Ovary (tissue), 9 donors: ENCODE data around the gene STAP1. TPM values are rescaled to one million over a fixed set of nuclear protein-coding genes. Genes with fewer than 3 reads are reported as not detected.

Experiments
- DNase-seq, 5 donors: peaks; one replicate each; pipeline ENCODE4 v3.0.0-alpha.2; 2019 to 2020
- H3K27ac ChIP-seq, 2 donors: fragments of 200-600 bp; one replicate each; pipeline versions ENCODE4 v1.5.1 to v1.8.0; 2019 to 2022
- H3K27me3 ChIP-seq: fragments of 200-600 bp; one replicate; pipeline ENCODE4 v1.8.0; 2022
- H3K36me3 ChIP-seq: fragments of 200-600 bp; sonication (generic); one replicate; pipeline ENCODE4 v1.5.1; 2019
- H3K4me1 ChIP-seq: one replicate; pipeline ENCODE4 v1.8.1; 2013; ENCODE audit warnings: mild to moderate bottlenecking, moderate library complexity; ENCODE audit not compliant: insufficient read depth
- H3K4me3 ChIP-seq: fragments of 200-600 bp; sonication (generic); one replicate; pipeline ENCODE4 v1.5.1; 2017
- H3K9me3 ChIP-seq, 2 donors: fragments of 200-600 bp in 1 of 2; sonication (generic) in 1 of 2; one replicate each; pipeline versions ENCODE4 v1.5.1 to v1.8.1; 2013 to 2019; ENCODE audit warnings: mild to moderate bottlenecking in 1 of 2, moderate library complexity in 1 of 2
- CTCF ChIP-seq, 3 donors: fragments of 450-650 bp in 2 of 3; fragments of 200-600 bp in 1 of 3; IDR thresholded peaks; one replicate each; pipeline versions ENCODE4 v1.5.1 to v1.8.0; 2016 to 2022; ENCODE audit warnings: antibody characterized with exemption in 3 of 3, mild to moderate bottlenecking in 1 of 3
- EP300 ChIP-seq: sonication (generic); formaldehyde crosslinking; IDR thresholded peaks from one replicate; pipeline ENCODE4 v1.6.1; 2017; ENCODE audit warnings: antibody characterized with exemption
- POLR2A ChIP-seq: fragments of 450-650 bp; IDR thresholded peaks from one replicate; pipeline ENCODE4 v1.6.1; 2017; ENCODE audit warnings: antibody characterized with exemption, mild to moderate bottlenecking, moderate library complexity
- WGBS, 3 donors: extraction: QIAGEN DNeasy Blood & Tissue Kit in 1 of 3; methylation state at CpG; one replicate each; pipeline versions ENCODE4 v1.1.5 to v1.1.7; 2013 to 2017; 5-methylcytosine and 5-hydroxymethylcytosine counted together
- intact Hi-C, 4 donors: fragments of 100-400 bp; cut with DNase I; formaldehyde crosslinking; loops; one replicate each; pipeline versions ENCODE4 v1.11.0 to v1.15.1; 2022 to 2023
- polyA plus RNA-seq, 2 donors: library from polyadenylated mRNA; stranded (reverse); fragments of 200-250 nt in 1 of 2; fragments of 350-450 nt in 1 of 2; fragmentation: Illumina TruSeq in 1 of 2; extraction: RNeasy Lipid Tissue Mini Kit (QIAGEN cat#74804) in 1 of 2; gene quantifications; one replicate each; pipeline ENCODE4 v1.2.3, GENCODE V29; 2013 to 2014
- total RNA-seq, 7 donors: library from RNA; depleted of rRNA in 2 of 7; stranded (reverse); fragments of >200 nt in 2 of 7; fragmentation: NEBNext Ultra II Directional in 3 of 7; extraction: Animal tissue kit (Norgen Biotek cat#: 25700) in 3 of 7; gene quantifications; one replicate each; pipeline versions ENCODE4 v1.1.0 to v1.2.4, GENCODE V29; 2016 to 2023
- donor health status: DM: no; HTN: no; CAD: no; lungs with moderate emphysema.
- donor health status: DM: no; HTN: no; CAD: no.
- donor health status: Bipolar disorder and iron deficiency.
- donor health status: DM: yes; HTN: yes; CAD: no.
- donor health status: DM: no; HTN: no; CAD: no.
- donor health status: DM: yes; HTN: yes; CAD: no.

The STAP1 gene
- total and polyA plus RNA-seq, 9 donors, result 0.12 to 0.40 TPM; not detected in 7

- intact Hi-C loops, result no loop called here
- H3K9me3 ChIP-seq, result no peaks in the 10 kb centered on the region
- WGBS, 3 donors, result 43 to 74% (median 48%) methylated on average over 3 of the region's 3 CpGs
These were observed 28.6 kb downstream of the STAP1 start for GRCh38 chr4:67587156-67587555.

DNA sequence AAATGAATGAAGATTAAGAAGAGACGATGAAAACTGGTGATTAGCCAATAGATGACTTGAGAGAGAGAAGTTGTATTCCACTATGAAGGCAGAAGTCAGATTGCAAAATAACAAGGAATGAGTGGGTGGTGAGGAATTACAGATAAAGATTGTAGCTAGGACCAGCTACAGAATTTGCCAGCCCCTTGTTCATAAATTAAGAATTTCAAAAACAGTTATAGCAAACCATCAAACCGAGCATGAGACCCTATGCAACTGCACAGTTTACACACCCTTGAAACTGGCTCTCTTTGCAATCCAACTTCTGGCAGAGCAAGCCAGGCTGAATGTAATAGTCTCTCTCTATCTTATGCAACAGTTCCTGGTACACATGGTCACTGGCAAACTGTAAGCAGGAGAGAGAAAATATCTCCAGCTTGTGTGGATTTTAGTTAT, 35.2 kb downstream of the STAP1 start:
- Histone ChIP-seq H3K27me3 (no peaks in the 10 kb centered on the region), H3K36me3 (no peaks in the 10 kb centered on the region), H3K27ac (no peak overlapping the region), H3K9me3 (no peaks in the 10 kb centered on the region), H3K4me1 (no peaks in the 10 kb centered on the region), H3K4me3 (no peak overlapping the region)
- intact Hi-C loops, result no loop called here
- TF ChIP-seq POLR2A (no peak), CTCF (IDR thresholded peaks at IDR 0.05) (no peak), EP300 (no peak)
- no peak for DNase-seq
- WGBS, 3 donors, result 10 to 22% (median 15%) methylated on average over 2 of the region's 2 CpGs

More at GRCh38 chr4:67587156-67587555, 28.6 kb downstream of the STAP1 start:
- Histone ChIP-seq H3K4me3 (no peak overlapping the region), H3K36me3 (no peaks in the 10 kb centered on the region), H3K27ac (no peak overlapping the region), H3K4me1 (no peaks in the 10 kb centered on the region), H3K27me3 (no peaks in the 10 kb centered on the region)
- no peak for TF ChIP-seq POLR2A
- no peak for TF ChIP-seq EP300
- no peak for TF ChIP-seq CTCF (IDR thresholded peaks at IDR 0.05)
- DNase-seq, result no peak

DNA sequence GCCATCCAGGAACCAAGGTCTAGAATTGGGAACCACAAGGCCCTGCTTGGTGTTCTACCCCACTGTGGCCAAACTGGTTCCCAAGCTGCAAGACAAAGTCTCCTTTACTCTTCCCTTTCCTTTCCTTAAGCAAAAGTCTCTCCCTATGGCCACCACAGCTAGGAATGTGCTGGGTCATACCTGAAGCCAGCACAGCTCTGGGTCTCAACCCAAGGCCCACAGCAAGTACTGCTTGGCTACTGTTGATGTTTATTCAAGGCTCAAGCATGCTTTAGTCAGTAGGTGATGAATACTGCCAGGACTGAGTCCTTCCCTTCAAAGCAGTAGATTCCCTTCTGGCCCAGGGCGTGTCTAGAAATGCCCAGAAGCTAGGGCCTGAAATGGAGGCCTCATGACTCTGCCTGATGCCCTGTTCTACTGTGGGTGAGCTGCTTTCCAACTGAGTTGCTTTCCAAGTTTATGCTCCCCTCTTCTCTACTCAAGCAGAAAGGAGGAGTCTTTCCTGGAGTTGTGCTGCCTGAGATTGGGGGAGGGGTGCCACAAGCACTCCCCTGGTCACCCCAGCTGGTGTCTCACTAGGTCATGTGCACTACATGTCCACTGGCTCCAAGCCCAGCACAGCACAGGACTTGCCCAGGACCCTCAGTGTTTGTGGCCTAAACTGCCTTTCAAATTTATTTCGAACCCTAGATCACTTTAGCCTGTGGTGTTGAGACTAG, 44.9 kb downstream of the STAP1 start:
- 88 to 91% (median 90%) methylated on average over 2 of the region's 2 CpGs for WGBS, 3 donors
- H3K9me3 ChIP-seq, result no peaks in the 10 kb centered on the region
- no peak for DNase-seq
- H3K4me1 ChIP-seq, result no peaks in the 10 kb centered on the region
- no peak overlapping the region for H3K4me3 ChIP-seq
- H3K27me3 ChIP-seq, result no peaks in the 10 kb centered on the region
- intact Hi-C loops, result no loop called here
- TF ChIP-seq EP300 (no peak), POLR2A (no peak), CTCF (IDR thresholded peaks at IDR 0.05) (no peak)
- H3K36me3 ChIP-seq, result no peaks in the 10 kb centered on the region
- H3K27ac ChIP-seq, result no peak overlapping the region

- H3K27me3 ChIP-seq, result no peaks in the 10 kb centered on the region
- intact Hi-C loops, result no loop called here
- H3K27ac ChIP-seq, result no peak overlapping the region
- H3K36me3 ChIP-seq, result no peaks in the 10 kb centered on the region
- WGBS, 3 donors, result 81 to 86% (median 84%) methylated on average over 2 of the region's 2 CpGs
- DNase-seq, result no peak
- no peak for TF ChIP-seq CTCF (IDR thresholded peaks at IDR 0.05)
- TF ChIP-seq POLR2A, result no peak
- no peaks in the 10 kb centered on the region for H3K4me1 ChIP-seq
- H3K4me3 ChIP-seq, result no peak overlapping the region
- no peaks in the 10 kb centered on the region for H3K9me3 ChIP-seq
These were observed 45.5 kb downstream of the STAP1 start for GRCh38 chr4:67604029-67604381.
